Non-pigmented ciliary epithelial cell (primary cell): ENCODE measurements around the gene SOCS3.

Experiments used
- DNase-seq: peaks from one replicate; pipeline ENCODE4 v3.0.0-alpha.2; 2010; ENCODE audit warnings: low read depth

The SOCS3 gene

DNA sequence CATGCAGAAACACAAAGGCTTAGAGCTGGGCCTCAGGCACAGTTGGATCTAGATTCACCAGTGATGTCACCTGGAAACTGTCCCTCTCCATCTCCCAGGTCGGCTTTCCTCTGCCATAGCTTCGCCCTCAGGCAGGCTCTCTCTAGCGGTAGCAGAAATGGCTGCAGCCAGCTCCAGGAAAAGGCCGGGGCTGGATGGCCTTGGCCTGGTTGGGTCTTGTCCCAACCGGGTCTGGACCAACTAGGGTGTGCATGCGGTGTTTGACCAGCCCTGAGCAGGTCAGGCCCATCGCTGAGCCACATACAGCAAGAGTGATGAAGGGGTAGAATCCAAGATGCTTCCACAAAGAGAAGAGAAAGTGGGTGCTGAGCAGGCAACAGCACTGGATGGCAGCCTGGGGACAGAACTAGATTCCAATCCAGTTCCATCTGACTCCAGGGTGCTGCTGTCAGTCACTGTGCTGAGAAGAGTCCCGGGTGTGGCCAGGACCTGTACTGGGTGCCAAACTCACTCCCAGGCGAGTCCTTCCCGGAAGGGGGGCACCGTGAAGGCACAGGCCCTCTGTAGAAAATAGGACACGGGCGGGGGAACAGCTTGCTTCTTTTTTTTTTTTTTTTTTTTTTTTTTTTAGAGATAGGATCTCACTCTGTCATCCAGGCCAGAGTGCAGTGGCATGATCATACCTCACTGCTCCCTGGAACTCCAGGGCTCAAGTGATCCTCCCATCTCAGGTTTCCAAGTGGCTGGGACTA is 51.8 kb downstream of the SOCS3 start:
- DNase-seq, result no peak

DNA sequence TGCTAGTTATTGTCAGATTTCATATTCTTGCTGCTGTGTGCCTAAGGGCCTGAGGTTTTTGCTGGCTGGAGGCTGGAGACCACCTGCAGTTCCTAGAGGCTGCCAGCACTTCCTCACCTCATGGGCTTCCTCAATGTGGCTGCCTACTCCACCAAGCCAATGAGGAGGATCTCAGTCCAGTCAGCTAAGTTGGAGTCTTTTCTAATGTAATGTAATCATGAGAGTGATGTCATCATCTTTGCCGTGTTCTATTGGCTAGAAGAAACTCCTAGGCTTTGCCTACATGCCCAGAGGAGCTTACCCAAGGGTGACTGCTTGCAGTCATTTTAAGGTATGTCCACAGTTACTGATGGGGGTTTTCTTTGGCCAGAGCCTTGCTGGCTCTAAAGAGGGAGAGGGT is 53.0 kb downstream of the SOCS3 start:
- no peak for DNase-seq
